ENCODE data around the gene CTBP1. TPM values are rescaled to one million over a fixed set of nuclear protein-coding genes. Genes with fewer than 3 reads are reported as not detected.

Gene CTBP1
- total RNA-seq, 1 experiment from 2014 or later: 136 TPM

GRCh38 chr4:1269209-1269608 lies 20.3 kb upstream of the CTBP1 start:
- Histone ChIP-seq H3K23ac (ENCODE audit: insufficient read length, low read depth, low read length) (no peak overlapping the region), H3T11ph (ENCODE audit: low read length) (no peak overlapping the region), H3K79me2 (ENCODE audit: insufficient read depth, low read length) (no peaks in the 10 kb centered on the region), H2BK15ac (ENCODE audit: low read depth, low read length) (no peak overlapping the region), H4K5ac (ENCODE audit: insufficient read length, low read depth, low read length) (no peak overlapping the region), H4K8ac (replicated peaks; ENCODE audit: insufficient read length, low read depth, low read length) (no peak overlapping the region), H3K56ac (ENCODE audit: insufficient read length, low read depth, low read length) (no peak overlapping the region), H3K9ac (ENCODE audit: extremely low read depth, insufficient read length, low read length) (no peak overlapping the region), H2BK12ac (ENCODE audit: insufficient read length, low read depth, low read length) (no peak overlapping the region), H4K20me1 (ENCODE audit: control insufficient read depth, insufficient read depth, insufficient read length) (no peaks in the 10 kb centered on the region), H4K91ac (ENCODE audit: insufficient read length, low read depth, low read length) (no peak overlapping the region), H2BK5ac (ENCODE audit: insufficient read length, low read length) (no peak overlapping the region), H3K9me3 (ENCODE audit: control insufficient read depth, low read depth, low read length) (no peaks in the 10 kb centered on the region), H3K79me1 (ENCODE audit: insufficient read depth, low read depth, low read length, poor library complexity, severe bottlenecking) (no peaks in the 10 kb centered on the region), H3K4ac (ENCODE audit: low read depth, low read length) (no peak overlapping the region), H3K18ac (ENCODE audit: insufficient read length, low read depth, low read length) (no peak overlapping the region), H3K23me2 (ENCODE audit: insufficient read length, low read depth, low read length, poor library complexity, severe bottlenecking) (no peaks in the 10 kb centered on the region), H3K4me1 (ENCODE audit: insufficient read depth, low read length) (no peaks in the 10 kb centered on the region), H3K14ac (ENCODE audit: insufficient read depth, low read length) (no peak overlapping the region), H3K27me3 (ENCODE audit: insufficient read depth, low read length) (no peaks in the 10 kb centered on the region), H2BK20ac (ENCODE audit: low read depth, low read length, poor library complexity, severe bottlenecking) (no peak overlapping the region), H2AFZ (ENCODE audit: low read length) (no peak overlapping the region), H3K27ac (ENCODE audit: insufficient read length, low read depth, low read length) (no peak overlapping the region), H2AK5ac (ENCODE audit: insufficient read length, low read length) (no peak overlapping the region), H3K4me2 (ENCODE audit: insufficient read depth, insufficient read length, low read length) (no peak overlapping the region), H2BK120ac (ENCODE audit: low read depth, low read length, poor library complexity, severe bottlenecking) (no peak overlapping the region)
- Mint-ChIP-seq H3K4me3 (no peak overlapping the region), H3K4me1 (no peaks in the 10 kb centered on the region), H3K9me3 (peaks cover 51 to 52% of the 10 kb centered on the region in 2 experiments), H3K27me3 (ENCODE audit: low read depth) (peaks cover 6% of the 10 kb centered on the region), H3K36me3 (ENCODE audit: insufficient read depth in 1 of 3, low read depth in 3 of 3) (peaks cover 5 to 19% (median 6%) of the 10 kb centered on the region in 3 experiments; a peak in 5 of 7 replicates), H3K27ac (no peak overlapping the region)
- DNase-seq: no peak
- no peak for TF ChIP-seq CTCF (conservative IDR thresholded peaks at IDR 0.05)

All from H9 (cell line).